Globus pallidus (tissue), 1 donor: Measurements from ENCODE around the gene VWA7.
A peak's percentile ranks its signal among the peaks of the same experiment; 100 is the strongest.

Source experiments
- DNase-seq: peaks from one replicate; pipeline ENCODE4 v3.0.0-alpha.2; 2015; ENCODE audit warnings: low spot score

VWA7 gene

DNA sequence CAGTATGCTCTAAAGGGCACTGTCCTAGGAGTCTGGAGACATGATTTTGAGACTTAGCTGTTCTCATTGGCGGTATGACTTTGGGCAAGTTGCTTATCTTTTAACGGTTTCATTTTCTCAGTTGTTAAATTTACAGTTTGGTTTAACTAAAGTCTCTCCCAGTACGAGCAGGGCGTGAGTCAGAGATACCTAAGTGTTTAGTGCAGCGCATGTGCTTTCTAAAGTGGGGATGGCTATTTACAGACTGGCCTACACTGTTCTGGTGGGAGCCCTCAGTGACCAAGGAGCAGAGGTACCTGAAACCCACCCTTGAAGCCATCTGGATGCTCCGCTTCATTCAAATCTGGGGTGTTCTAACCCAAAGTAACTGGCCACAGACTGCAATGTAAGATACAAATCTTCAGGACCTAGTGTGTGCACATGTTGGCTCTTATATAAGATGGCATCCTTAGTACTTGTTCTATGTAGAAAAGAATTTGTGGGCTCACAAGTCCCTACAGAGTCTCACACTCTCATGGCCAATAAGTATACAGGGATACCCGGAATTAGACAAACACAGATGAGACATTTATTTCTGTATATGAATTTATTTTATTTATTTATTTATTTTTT is 26.6 kb downstream of the VWA7 start:
- no peak for DNase-seq

DNA sequence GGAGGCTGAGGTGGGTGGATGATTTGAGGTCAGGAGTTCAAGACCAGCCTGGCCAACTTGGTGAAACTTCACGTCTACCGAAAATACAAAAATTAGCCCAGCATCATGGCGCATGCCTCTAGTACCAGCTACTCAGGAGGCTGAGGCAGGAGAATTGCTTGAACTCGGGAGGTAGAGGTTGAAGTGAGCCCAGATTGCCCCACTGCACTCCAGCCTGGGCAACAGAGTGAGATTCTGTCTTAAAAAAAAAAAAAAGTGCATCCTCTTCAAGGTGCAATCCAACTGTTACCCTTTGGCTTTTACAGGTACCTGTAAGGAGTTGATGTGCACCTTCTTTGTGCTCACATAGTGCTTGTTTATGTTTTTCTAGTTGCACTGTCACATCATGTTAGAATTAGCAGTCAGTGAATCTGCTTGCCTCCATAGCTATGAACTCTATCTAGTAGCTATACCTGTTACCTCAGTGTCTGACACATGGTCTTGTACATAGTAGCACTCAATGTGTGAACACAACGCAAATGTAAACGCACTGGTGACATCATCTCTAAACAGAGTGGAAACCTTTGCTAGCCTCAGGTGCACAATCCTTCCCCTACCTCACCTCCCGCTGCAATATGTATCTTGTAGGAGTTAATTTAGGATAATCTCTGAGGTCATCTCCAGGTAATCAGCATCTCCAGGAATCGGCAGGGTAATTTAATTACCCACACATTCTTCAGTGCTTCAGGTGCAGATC is 27.7 kb downstream of the VWA7 start:
- DNase-seq, result no peak

- DNase-seq, result no peak
Observed at GRCh38 chr6:31744422-31744821, 32.7 kb downstream of the VWA7 start.

- no peak for DNase-seq
Observed at GRCh38 chr6:31742894-31743293, 34.2 kb downstream of the VWA7 start.

- DNase-seq, result no peak
Observed at GRCh38 chr6:31741815-31742214, 35.3 kb downstream of the VWA7 start.

- DNase-seq, result no peak
Observed at GRCh38 chr6:31740397-31741223, 36.5 kb downstream of the VWA7 start.

DNA sequence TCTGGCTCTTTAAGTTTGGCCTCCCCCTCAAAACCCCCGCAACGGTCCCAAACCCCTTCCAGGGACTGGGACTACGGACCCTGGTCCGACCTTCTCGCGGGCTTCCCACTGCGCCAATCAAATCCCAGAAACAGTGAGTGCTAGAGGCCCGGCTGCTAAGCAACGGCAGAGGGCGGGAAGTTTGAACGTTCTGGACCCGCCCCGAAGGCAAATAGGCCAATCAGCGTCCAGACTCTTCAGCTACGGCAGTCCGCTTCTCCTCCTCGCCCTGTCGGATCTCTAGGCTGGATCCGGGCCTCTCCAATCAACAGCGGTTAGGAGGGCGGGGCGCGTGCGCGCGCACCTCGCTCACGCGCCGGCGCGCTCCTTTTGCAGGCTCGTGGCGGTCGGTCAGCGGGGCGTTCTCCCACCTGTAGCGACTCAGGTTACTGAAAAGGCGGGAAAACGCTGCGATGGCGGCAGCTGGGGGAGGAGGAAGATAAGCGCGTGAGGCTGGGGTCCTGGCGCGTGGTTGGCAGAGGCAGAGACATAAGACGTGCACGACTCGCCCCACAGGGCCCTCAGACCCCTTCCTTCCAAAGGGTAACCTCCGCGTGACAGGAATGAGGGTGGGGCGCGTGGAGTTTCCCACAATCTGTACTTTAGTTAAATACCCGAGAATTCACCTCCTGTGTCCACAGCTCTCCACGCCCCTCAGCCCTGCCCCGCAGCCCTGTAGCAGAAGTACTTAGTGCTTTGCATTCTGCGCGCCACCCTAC is 37.3 kb downstream of the VWA7 start, which contains the start of gene MSH5:
TSS of gene MSH5 (plus strand) at position 367 of the 758 bp plus-strand sequence. CDS start 462 bp downstream, outside the sequence.
- DNase-seq, result peak; percentile 98

- peak; percentile 60 for DNase-seq
Observed at GRCh38 chr6:31737991-31738979, 38.8 kb downstream of the VWA7 start.

DNA sequence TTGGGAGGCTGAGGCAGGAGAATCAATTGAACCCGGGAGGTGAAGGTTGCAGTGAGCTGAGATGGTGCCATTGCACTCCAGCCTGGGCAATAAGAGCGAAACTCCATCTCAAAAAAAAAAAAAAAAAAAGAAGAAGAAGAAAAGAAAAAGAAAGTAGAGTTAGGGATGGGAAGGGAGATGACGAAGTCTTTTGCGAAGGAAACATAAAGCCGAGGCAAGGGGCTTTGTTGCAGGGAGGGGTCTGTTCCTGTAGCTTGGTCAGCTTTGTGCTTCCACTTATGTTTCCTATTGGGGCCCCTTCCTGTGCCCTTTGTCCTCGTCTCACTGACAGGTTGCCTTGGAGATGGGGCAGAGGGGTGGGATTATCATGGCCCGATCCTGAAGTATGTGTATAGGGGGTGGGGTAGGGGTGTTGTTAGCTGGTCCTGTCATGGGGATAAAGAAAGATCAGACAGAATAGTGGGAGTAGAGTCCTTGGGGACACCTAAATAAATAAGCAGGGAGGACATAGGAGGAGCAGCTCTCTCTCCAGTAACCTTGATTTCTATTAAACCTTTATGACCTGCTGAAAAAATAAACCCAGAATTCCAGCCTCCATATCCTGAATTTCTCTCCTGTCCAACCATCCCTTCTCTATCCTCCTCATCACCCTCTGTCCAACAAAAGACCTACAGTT is 39.7 kb downstream of the VWA7 start:
- peak; percentile 20 for DNase-seq

DNA sequence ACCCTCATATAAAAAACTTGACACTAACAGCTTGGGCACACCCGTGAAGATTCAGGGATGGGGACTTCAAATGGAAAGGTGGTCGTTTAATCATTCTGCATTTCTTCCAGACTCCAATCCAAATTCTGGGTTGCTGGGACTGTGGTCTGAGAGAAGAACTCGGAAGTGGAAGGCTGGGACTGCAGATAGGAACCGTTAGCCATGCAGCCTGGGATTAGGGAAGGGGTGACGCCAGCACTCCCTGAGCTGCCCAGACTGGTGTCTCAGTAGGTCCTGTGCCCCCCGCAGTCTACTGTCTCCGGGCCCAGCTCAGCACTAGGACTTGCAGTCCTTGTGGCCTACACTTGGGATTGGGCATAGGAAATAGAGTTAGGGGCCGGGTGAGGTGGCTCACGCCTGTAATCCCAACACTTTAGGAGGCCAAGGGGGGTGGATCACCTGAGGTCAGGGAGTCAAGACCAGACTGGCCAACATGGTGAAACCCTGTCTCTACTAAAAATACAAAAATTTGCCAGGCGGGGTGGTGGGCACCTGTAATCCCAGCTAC is 40.3 kb downstream of the VWA7 start:
- no peak for DNase-seq

DNA sequence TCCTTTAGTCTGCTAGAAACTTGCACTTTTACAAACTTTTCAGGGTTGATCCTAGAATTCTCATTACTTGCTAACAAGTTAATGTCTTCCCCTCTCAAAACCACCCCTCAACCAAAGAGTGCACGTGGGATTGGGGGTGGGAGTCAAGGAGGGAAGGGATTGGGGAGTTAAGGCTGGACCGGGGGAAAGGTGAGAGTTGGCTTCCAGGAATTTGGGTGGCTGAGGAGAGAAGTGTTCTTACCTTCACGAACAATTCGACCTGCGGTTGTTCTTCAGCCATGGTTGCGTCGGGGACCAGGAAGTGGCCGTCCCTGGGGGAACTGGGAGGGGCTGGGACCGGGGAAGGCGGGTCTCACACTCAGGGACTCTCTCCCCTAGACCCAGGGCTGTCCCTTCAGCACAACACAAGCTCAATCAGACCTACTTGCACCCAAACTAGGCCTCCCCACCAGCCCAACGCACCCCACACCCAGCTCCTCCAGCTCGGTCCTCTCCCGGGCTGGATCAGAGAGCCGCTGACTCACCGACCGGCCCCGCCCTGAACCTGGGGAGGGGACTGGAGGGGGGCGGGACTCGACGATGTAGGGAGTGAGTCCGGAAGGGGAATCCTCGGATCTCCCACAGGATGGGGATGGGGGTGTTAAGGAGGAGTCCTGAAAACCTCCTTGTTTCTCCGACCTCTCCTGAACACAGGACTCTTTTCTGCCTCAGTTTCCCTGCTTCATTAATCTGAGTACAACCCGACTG is 40.9 kb downstream of the VWA7 start, which contains the start of gene CLIC1:
TSS of gene CLIC1 (minus strand) at position 510 of the 747 bp plus-strand sequence. CDS start at position 280, 230 bp downstream.
- DNase-seq, result peak; percentile 33

GRCh38 chr6:31734821-31735406 is 42.2 kb downstream of the VWA7 start:
- no peak for DNase-seq

GRCh38 chr6:31734247-31734820 is 42.8 kb downstream of the VWA7 start:
- no peak for DNase-seq

GRCh38 chr6:31733734-31734133 is 43.4 kb downstream of the VWA7 start:
- no peak for DNase-seq

- no peak for DNase-seq
Observed at GRCh38 chr6:31732029-31732428, 45.1 kb downstream of the VWA7 start.

DNA sequence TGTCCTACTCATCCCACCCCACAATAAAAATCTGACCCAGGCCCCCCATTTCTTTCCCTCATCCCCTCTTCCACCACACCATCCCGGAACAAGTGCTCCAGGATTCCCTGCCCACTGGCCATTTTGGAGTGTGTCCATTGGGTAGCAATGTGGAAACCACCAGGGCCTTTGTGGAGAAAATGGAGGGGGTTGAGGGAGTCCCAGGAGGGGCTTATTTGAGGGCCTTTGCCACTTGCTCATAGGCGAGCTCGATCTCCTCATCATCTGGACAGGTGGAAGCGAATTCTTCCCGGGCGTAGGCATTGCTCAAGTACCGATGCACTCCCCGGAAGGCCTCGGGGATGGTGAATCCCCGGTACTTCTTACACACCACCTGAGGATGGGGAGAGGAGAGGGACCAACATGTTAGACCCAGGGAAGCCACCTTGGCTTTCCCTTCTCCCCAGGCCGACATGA is 46.5 kb downstream of the VWA7 start:
- DNase-seq, result no peak

DNA sequence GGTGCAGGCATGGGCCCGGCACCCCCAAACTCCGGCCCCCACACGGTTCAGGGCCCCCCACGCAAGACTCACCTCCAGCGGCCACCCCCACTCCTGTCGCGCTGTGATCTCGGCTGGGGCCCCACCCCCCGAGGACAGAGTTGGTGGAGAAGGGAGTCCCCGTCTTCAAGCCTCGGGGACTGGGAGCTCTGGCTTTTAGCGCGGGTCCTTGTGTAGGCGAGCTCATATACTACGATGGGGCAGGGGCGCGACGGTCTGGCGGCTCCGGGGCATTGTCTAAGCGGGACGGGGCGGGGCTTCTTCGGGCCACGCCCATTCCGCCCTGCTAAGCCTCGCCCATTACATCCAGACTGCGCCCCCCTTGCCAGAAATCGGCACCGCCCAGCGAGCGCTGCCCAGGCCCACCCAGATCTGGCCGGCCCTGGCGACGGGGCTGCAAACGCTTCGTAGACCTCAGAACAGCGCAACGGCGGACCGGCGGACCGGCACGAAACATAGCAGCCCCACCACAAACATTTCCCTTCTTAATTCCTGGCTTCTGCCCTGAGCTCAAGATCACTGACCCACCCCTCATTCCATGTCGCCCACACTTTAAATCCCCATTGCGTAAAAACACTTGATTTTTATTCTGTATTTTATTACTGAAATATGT is 47.0 kb downstream of the VWA7 start:
- DNase-seq, result peak; percentile 79
